ENCODE measurements around the gene CLASRP.

Gene CLASRP

GRCh38 chr19:45021971-45022370 lies 16.9 kb upstream of the CLASRP start:
- DNase-seq = no peak

DNA sequence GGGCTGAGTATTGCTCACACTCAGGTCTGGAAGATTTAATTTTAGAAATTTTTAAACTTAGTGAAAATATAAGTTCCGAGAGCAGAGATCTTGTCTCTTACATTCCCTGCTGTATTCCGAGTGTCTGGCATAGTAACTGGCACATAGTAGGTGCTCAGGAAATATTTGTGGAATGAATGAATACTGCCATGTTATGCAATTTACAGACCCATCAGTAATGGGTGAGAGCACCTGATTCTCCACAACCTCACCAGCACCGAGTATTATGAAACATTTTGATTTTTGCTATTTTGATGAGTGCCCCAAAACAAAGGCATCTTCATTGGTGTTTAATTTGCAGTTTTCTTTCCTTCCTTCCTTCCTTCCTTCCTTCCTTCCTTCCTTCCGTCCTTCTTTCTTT lies 15.8 kb upstream of the CLASRP start:
- no peak for DNase-seq

DNA sequence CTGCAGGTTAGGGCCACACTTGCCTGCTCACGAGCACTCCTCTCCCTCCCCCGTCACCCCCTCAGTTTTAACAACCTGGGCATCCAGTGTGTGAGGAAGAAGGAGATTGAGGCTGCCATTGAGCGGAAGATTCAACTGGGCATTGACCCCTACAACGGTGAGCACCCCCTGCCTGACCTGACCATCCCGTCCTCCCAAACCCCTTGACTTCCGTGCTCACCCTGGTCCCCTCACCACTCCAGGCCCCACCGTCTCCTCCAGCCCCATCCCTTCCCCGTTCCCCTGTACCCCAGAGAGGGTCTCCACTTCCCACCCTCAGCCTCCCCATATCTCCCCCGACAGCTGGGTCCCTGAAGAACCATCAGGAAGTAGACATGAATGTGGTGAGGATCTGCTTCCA lies 13.6 kb upstream of the CLASRP start:
- DNase-seq = no peak

- no peak for DNase-seq
Observed at GRCh38 chr19:45027371-45027770, 11.5 kb upstream of the CLASRP start.

DNA sequence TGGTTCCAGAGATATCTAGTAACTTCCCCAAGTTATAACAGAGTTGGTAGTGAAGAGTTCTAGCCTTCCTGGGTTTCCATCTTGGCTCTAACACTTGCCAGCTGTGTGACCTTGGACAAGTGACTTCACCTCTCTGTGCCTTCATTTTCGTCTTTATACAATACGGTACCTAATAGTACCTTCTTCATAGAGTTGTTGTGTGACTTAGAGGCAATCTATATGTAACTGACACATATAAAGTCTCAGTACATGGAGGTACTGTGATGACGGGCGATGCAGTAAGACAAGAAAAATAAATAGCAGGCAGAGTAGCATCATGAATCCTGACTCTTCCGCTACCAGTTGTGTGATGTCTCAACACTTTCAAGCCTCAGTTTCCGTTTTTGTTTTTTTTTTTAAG lies 8.0 kb upstream of the CLASRP start:
- no peak for DNase-seq

DNA sequence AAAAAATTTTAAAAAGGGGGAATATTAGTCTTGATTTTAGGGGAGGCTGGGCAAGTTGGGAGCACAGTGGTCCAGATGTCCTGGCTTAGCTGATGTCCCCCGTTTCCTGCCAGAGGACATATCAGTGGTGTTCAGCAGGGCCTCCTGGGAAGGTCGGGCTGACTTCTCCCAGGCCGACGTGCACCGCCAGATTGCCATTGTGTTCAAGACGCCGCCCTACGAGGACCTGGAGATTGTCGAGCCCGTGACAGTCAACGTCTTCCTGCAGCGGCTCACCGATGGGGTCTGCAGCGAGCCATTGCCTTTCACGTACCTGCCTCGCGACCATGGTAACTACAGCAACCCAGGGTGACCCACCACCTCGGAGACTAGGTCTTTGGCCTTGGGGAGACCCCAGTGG lies 6.4 kb upstream of the CLASRP start:
- DNase-seq = no peak

DNA sequence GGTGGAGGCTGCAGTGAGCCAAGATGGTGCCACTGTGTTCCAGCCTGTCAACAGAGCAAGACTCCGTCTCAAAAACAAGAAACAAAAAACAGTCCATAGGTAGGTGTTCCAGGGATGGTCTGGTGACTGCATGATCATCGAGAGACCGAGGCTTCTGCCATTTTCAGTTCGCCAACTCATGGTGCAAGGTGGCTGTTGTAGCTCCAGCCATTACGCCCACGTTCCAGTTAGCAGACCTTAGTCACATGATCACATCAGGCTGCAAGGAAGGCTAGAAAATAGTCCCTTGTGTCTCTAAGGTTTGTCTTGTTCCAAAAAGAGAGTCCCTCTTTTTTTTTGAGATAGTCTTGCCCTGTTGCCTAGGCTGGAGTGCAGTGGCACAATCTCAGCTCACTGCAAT lies 3.1 kb upstream of the CLASRP start:
- DNase-seq = no peak

GRCh38 chr19:45037393-45038169 lies 1.3 kb upstream of the CLASRP start:
- DNase-seq = no peak

- DNase-seq = peak; percentile 36 to 62
Observed at GRCh38 chr19:45040059-45040771, 1.4 kb downstream of the CLASRP start.

- DNase-seq = no peak
Observed at GRCh38 chr19:45041125-45041524, 2.3 kb downstream of the CLASRP start.

GRCh38 chr19:45045671-45046353 lies 7.0 kb downstream of the CLASRP start:
- DNase-seq = no peak

- no peak for DNase-seq
Observed at GRCh38 chr19:45046355-45046754, 7.5 kb downstream of the CLASRP start.

- peak; percentile 72 to 79 for DNase-seq
Observed at GRCh38 chr19:45047188-45047797, 8.4 kb downstream of the CLASRP start.

DNA sequence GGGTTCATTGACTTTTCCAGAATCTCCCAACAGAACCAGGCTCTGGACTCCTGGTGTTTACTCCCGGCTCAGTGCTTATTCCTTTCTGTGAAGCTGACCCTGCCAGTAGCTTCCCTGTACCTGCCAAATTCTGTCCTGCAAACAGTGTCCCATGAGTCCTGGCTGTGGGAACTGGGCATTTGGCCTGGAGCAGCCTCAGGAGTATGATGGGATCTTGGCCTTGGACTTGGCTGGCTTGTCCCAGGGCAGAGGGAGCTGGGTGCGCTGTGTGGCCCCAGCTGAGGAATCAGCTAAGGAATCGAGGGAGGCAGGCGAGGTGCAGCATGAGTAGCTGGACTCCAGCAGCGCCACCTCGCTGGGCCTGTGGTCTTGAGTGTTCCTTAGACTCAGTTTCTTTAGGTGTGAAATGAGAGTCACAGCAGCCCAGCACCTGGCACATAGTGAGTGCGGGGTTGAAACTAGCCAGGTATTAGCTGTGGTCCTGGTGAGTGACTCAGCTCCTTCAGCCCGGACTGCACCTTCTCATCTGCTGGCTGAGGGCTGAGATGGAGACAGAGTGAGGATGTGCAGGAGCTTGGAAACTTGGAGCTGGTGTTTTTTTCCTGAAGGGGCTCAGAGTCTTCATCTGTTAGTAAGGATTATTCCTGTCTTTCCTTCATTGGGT lies 10.4 kb downstream of the CLASRP start:
- DNase-seq = no peak

DNA sequence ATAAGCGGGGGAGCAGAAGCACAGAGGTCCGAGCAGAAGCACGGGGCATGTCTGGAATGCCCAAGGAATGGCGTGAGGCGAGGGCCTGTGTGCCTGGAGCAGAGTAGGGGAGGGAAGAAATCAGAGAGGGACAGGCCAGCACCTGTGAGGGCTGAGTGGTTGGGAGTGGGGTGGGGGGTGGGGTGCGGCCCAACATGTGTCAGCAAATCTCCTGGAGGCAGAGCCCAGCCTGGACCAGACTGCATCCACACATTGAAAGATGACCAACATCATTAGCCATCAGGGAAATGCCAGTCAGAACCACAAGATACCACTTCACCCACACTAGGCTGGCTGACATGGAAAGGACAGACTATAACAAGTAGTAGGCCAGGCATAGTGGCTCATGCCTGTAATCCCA lies 11.2 kb downstream of the CLASRP start:
- no peak for DNase-seq

- no peak for DNase-seq
Observed at GRCh38 chr19:45051929-45052579, 13.2 kb downstream of the CLASRP start.

DNA sequence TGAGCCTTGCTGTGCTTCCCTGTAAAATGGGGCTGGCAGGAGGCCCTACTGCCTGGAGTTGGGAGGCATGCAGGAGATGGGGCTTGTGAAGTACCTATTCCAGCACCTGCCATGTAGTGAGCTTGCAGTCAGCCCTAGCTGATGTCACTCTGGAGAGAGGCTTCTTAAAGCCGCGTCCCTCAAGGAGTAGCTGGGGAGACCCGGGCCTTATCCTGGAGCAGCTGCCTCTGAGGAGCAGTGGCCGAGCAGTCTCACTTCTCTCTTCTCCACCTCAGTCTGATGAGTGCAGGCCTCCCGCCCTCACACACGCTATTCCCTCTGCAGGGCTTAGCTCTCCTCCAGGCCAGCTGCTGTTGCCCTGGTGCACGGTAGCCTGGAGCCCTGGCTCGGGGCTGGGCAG lies 18.0 kb downstream of the CLASRP start:
- DNase-seq = no peak

- DNase-seq = no peak
Observed at GRCh38 chr19:45057444-45057843, 18.6 kb downstream of the CLASRP start.

- DNase-seq = no peak
Observed at GRCh38 chr19:45058622-45059159, 19.8 kb downstream of the CLASRP start.

DNA sequence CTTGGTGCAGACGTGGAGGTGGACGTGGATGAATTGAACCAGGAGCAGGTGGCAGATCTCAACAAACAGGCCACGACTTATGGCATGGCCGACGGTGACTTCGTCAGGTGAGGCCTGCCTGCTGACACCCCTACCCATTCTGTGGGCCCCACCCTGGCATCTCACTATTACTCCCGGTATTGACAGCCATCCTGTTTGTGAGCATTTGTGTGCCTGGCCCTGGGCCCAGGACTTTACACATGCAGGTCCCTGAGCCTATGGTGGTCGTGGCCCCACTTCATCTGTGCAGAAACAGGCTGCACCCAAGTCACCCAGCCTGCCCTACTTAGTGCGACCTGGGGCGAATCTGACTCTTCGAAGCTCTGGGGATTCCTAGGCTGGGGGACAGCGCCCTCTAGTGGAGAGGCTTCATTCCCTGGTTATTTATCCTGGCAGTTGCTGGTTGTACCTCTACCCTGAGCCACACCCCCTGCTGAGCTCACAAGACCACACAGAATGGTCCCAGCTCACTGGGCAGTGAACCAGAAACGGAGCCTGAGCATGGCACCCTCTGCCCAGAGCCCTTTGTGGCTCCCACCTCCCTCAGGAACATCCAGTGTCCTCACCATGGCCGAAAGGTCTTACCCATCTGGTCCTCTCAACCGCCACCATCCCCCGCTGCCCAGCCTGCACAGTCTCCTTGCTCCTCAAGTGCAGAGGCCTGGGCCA lies 20.6 kb downstream of the CLASRP start:
- peak; percentile 77 to 81 for DNase-seq

- no peak for DNase-seq
Observed at GRCh38 chr19:45061965-45062364, 23.1 kb downstream of the CLASRP start.

Measured in AML-193 (cell line).